ENCODE results near the gene AADACL3. TPM values are rescaled to one million over a fixed set of nuclear protein-coding genes. Genes with fewer than 3 reads are reported as not detected.

The AADACL3 gene
- total and polyA plus RNA-seq, 2 of the 8 experiments (the other 6 are each of a cell fraction or from before 2014, with no cell fraction given): 0.33 to 2.3 TPM

GRCh38 chr1:12712929-12713328 lies 3.0 kb upstream of the AADACL3 start:
- Histone ChIP-seq H3K56ac (replicated peaks; ENCODE audit: insufficient read length, low read depth, low read length) (no peak overlapping the region), H4K8ac (ENCODE audit: extremely low read depth, insufficient read depth, low read length) (no peak overlapping the region; the same call in 1 of the 2 replicates), H3K23me2 (ENCODE audit: low read depth, low read length) (peaks cover 3% of the 10 kb centered on the region; the same call in 1 of the 2 replicates), H3K4me2 (ENCODE audit: insufficient read depth in 1 of 2, low read depth in 2 of 2, low read length in 2 of 2) (no peak overlapping the region), H2BK12ac (ENCODE audit: low read depth, low read length) (0 out of 2 replicates have a peak overlapping the region, but pooled peaks have one; percentile 30), H2BK15ac (ENCODE audit: low read length) (no peak overlapping the region), H3K36me3 (ENCODE audit: control insufficient read depth in 2 of 4, insufficient read depth in 4 of 4, low read length in 3 of 4) (no peaks in the 10 kb centered on the region), H3K79me1 (ENCODE audit: low read depth, low read length) (no peaks in the 10 kb centered on the region), H2AK5ac (ENCODE audit: low read depth, low read length) (no peak overlapping the region), H3K18ac (ENCODE audit: extremely low read depth, low read length) (peak overlapping the region; percentile 55; the same call in 1 of the 2 replicates), H2BK120ac (replicated peaks; ENCODE audit: low read depth, low read length) (peak overlapping the region; percentile 75), H4K20me1 (replicated peaks in 1 of 2; ENCODE audit: control insufficient read depth in 1 of 2, insufficient read depth in 2 of 2, low read length in 2 of 2) (no peaks in the 10 kb centered on the region), H3K27me3 (replicated peaks in 1 of 4; ENCODE audit: control insufficient read depth in 3 of 4, extremely low read depth in 1 of 4, insufficient read depth in 3 of 4, low read length in 3 of 4) (no peaks in the 10 kb centered on the region), H3K14ac (ENCODE audit: insufficient read length) (no peak overlapping the region), H2AFZ (ENCODE audit: low read length) (no peak overlapping the region), H2BK20ac (ENCODE audit: low read length) (peak overlapping the region; percentile 15; the same call in 1 of the 2 replicates), H4K91ac (replicated peaks; ENCODE audit: insufficient read length, low read length) (peak overlapping the region; percentile 77), H3K27ac (ENCODE audit: low read depth, low read length) (no peak overlapping the region), H3K23ac (ENCODE audit: insufficient read length) (no peak overlapping the region), H3K4ac (replicated peaks; ENCODE audit: insufficient read length, low read depth, low read length) (no peak overlapping the region), H3K9me3 (ENCODE audit: insufficient read depth in 2 of 2, low read depth in 1 of 2, low read length in 1 of 2) (no peaks in the 10 kb centered on the region), H3K4me1 (replicated peaks in 1 of 4; ENCODE audit: control insufficient read depth in 3 of 4, insufficient read depth in 4 of 4, low read length in 3 of 4) (peaks cover 9 to 33% (median 25%) of the 10 kb centered on the region in 4 experiments), H3K79me2 (ENCODE audit: control insufficient read depth in 1 of 2, insufficient read depth in 2 of 2, low read length in 2 of 2) (no peaks in the 10 kb centered on the region), H4K5ac (ENCODE audit: insufficient read length, low read depth, low read length) (no peak overlapping the region), H3K4me3 (ENCODE audit: extremely low read depth in 1 of 4, insufficient read depth in 2 of 4, low read depth in 3 of 4, low read length in 4 of 4) (no peak overlapping the region), H2BK5ac (ENCODE audit: low read depth, low read length) (peak overlapping the region; percentile 89; the same call in 1 of the 2 replicates), H3K9ac (replicated peaks in 1 of 4; ENCODE audit: extremely low read depth in 1 of 4, low read depth in 3 of 4, low read length in 3 of 4) (no peak overlapping the region)
- WGBS, 2 experiments (ENCODE audit: extremely low coverage in 1 of 2, insufficient coverage in 1 of 2, insufficient read length in 1 of 2, insufficient replicate concordance in 2 of 2, low coverage in 1 of 2, low lambda C conversion rate in 2 of 2, missing lambda C conversion rate in 1 of 2): 82% methylated on average over 8 of the region's 8 CpGs; no CpG with 5 or more reads in 1 of the 2 experiments
- no peak for FAIRE-seq
- ChIA-PET POLR2A (ENCODE audit: partially characterized antibody) (interaction anchor here (0.7 to 1.3 kb wide), 2 partner anchors 11 to 61 kb away, joined by 3 read pairs; no protein-coding TSS in a partner anchor), CTCF (ENCODE audit: partially characterized antibody) (interaction anchor here (0.9 to 1.2 kb wide), 2 partner anchors 54 to 112 kb away, joined by 3 read pairs; no protein-coding TSS in a partner anchor)
- TF ChIP-seq POLR2A (IDR thresholded peaks at IDR 0.05; ENCODE audit: control extremely low read depth in 1 of 2, low read depth in 2 of 2, low read length in 2 of 2): no peak
- no peak for DNase-seq (ENCODE audit: low read depth in 1 of 2, low spot score in 2 of 2)
